ENCODE data around the gene TIGD3.

GRCh38 chr11:65321828-65322485 is 32.6 kb upstream of the TIGD3 start:
- TF ChIP-seq, protein P1, sequence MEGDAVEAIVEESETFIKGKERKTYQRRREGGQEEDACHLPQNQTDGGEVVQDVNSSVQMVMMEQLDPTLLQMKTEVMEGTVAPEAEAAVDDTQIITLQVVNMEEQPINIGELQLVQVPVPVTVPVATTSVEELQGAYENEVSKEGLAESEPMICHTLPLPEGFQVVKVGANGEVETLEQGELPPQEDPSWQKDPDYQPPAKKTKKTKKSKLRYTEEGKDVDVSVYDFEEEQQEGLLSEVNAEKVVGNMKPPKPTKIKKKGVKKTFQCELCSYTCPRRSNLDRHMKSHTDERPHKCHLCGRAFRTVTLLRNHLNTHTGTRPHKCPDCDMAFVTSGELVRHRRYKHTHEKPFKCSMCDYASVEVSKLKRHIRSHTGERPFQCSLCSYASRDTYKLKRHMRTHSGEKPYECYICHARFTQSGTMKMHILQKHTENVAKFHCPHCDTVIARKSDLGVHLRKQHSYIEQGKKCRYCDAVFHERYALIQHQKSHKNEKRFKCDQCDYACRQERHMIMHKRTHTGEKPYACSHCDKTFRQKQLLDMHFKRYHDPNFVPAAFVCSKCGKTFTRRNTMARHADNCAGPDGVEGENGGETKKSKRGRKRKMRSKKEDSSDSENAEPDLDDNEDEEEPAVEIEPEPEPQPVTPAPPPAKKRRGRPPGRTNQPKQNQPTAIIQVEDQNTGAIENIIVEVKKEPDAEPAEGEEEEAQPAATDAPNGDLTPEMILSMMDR (IDR thresholded peaks at IDR 0.05; ENCODE audit: insufficient read depth, low read length, poor library complexity, severe bottlenecking) = no peak
- no peak for TF ChIP-seq EZH2phosphoT487 (conservative IDR thresholded peaks at IDR 0.05; ENCODE audit: low read length)

Measured in SU-DHL-6 (cell line).